Adrenal gland (tissue), 5 donors: ENCODE data around the gene FNDC11.

Experiments
- CTCF ChIP-seq, 6 experiments: fragments of 450-650 bp in 4 of 6; fragments of 200-600 bp in 2 of 6; sonication (generic) in 1 of 6; IDR thresholded peaks; 1 replicate in 5 of 6; 2 replicates in 1 of 6; pipeline versions ENCODE4 v1.5.1 to v1.8.0; 2016 to 2021; ENCODE audit warnings: antibody characterized with exemption in 6 of 6, mild to moderate bottlenecking in 2 of 6, moderate library complexity in 1 of 6
- POLR2A ChIP-seq, 2 donors: fragments of 450-650 bp; IDR thresholded peaks; one replicate each; pipeline ENCODE4 v1.6.1; 2017; ENCODE audit warnings: antibody characterized with exemption in 2 of 2, mild to moderate bottlenecking in 2 of 2, moderate library complexity in 1 of 2
- donor health status: DM: no; HTN: no; CAD: no.

DNA sequence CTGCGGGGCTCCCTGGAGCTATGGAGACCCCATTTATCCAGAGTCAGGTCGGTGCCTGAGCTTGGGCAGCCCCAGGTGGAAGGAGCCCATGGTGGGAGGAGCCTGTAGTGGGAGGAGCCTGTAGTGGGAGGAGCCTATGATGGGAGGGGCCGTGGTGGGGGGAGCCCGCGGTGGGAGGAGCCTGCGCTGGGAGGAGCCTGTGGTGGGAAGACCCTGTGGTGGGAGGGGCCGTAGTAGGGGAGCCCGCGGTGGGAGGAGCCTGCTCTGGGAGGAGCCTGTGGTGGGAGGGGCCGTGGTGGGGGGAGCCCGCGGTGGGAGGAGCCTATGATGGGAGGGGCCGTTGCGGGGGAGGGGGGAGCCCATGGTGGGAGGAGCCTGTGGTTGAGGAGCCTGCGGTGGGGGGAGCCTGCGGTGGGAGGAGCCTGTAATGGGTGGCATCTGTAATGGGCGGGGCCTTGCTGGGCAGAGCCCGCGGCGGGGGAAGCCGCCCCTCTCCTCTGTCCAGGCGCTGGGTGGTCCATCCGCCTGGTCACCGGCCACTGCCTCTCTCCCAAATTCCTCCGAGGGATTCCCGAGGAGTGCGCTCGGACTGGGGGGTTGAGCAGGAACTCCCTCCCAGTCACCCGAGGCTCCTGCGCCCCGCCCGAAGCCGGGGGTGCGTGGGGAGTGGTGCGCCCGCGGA, 567 bp upstream of the FNDC11 start:
- TF ChIP-seq CTCF (IDR thresholded peaks at IDR 0.05) (no peak), POLR2A (IDR thresholded peaks at IDR 0.05) (no peak)
